Ovary (tissue), 9 donors: ENCODE measurements around the gene RASGRP1. TPM values are rescaled to one million over a fixed set of nuclear protein-coding genes. Genes with fewer than 3 reads are reported as not detected.

Experiments
- DNase-seq, 5 donors: peaks; one replicate each; pipeline ENCODE4 v3.0.0-alpha.2; 2019 to 2020
- H3K27ac ChIP-seq, 2 donors: fragments of 200-600 bp; one replicate each; pipeline versions ENCODE4 v1.5.1 to v1.8.0; 2019 to 2022
- H3K27me3 ChIP-seq: fragments of 200-600 bp; one replicate; pipeline ENCODE4 v1.8.0; 2022
- H3K36me3 ChIP-seq: fragments of 200-600 bp; sonication (generic); one replicate; pipeline ENCODE4 v1.5.1; 2019
- H3K4me1 ChIP-seq: one replicate; pipeline ENCODE4 v1.8.1; 2013; ENCODE audit warnings: mild to moderate bottlenecking, moderate library complexity; ENCODE audit not compliant: insufficient read depth
- H3K4me3 ChIP-seq: fragments of 200-600 bp; sonication (generic); one replicate; pipeline ENCODE4 v1.5.1; 2017
- H3K9me3 ChIP-seq, 2 donors: fragments of 200-600 bp in 1 of 2; sonication (generic) in 1 of 2; one replicate each; pipeline versions ENCODE4 v1.5.1 to v1.8.1; 2013 to 2019; ENCODE audit warnings: mild to moderate bottlenecking in 1 of 2, moderate library complexity in 1 of 2
- EP300 ChIP-seq: sonication (generic); formaldehyde crosslinking; IDR thresholded peaks from one replicate; pipeline ENCODE4 v1.6.1; 2017; ENCODE audit warnings: antibody characterized with exemption
- POLR2A ChIP-seq: fragments of 450-650 bp; IDR thresholded peaks from one replicate; pipeline ENCODE4 v1.6.1; 2017; ENCODE audit warnings: antibody characterized with exemption, mild to moderate bottlenecking, moderate library complexity
- WGBS, 3 donors: extraction: QIAGEN DNeasy Blood & Tissue Kit in 1 of 3; methylation state at CpG; one replicate each; pipeline versions ENCODE4 v1.1.5 to v1.1.7; 2013 to 2017; 5-methylcytosine and 5-hydroxymethylcytosine counted together
- intact Hi-C, 4 donors: fragments of 100-400 bp; cut with DNase I; formaldehyde crosslinking; loops; one replicate each; pipeline versions ENCODE4 v1.11.0 to v1.15.1; 2022 to 2023
- polyA plus RNA-seq, 2 donors: library from polyadenylated mRNA; stranded (reverse); fragments of 200-250 nt in 1 of 2; fragments of 350-450 nt in 1 of 2; fragmentation: Illumina TruSeq in 1 of 2; extraction: RNeasy Lipid Tissue Mini Kit (QIAGEN cat#74804) in 1 of 2; gene quantifications; one replicate each; pipeline ENCODE4 v1.2.3, GENCODE V29; 2013 to 2014
- total RNA-seq, 7 donors: library from RNA; depleted of rRNA in 2 of 7; stranded (reverse); fragments of >200 nt in 2 of 7; fragmentation: NEBNext Ultra II Directional in 3 of 7; extraction: Animal tissue kit (Norgen Biotek cat#: 25700) in 3 of 7; gene quantifications; one replicate each; pipeline versions ENCODE4 v1.1.0 to v1.2.4, GENCODE V29; 2016 to 2023
- TF ChIP-seq, protein P1 (sequence below), 3 donors: fragments of 450-650 bp in 2 of 3; fragments of 200-600 bp in 1 of 3; IDR thresholded peaks; one replicate each; pipeline versions ENCODE4 v1.5.1 to v1.8.0; 2016 to 2022; ENCODE audit warnings: antibody characterized with exemption in 3 of 3, mild to moderate bottlenecking in 1 of 3
- donor health status: DM: no; HTN: no; CAD: no; lungs with moderate emphysema.
- donor health status: DM: no; HTN: no; CAD: no.
- donor health status: Bipolar disorder and iron deficiency.
- donor health status: DM: yes; HTN: yes; CAD: no.
- donor health status: DM: no; HTN: no; CAD: no.
- donor health status: DM: yes; HTN: yes; CAD: no.

RASGRP1 gene
- total and polyA plus RNA-seq, 9 donors, result 0.13 to 15.5 (median 1.0) TPM

DNA sequence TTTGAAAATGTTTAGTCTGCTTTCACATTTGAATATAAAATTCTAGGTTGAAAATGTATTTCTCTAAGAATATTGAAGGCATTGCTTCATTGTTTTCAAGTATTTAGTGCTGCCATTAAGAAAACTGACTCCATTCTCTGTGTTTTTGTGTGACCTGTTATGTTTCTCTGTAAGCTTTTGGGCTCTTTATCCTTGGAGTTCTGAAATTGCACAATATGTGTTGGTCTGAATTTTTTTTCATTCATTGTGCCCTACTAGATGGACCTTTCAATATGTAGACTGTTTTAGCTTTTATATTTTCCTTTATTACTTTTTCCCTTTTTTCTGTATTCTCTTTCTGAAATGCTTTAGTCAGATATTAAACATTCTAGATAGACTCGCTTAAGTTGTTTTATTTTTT is 88.5 kb downstream of the RASGRP1 start:
- no peak overlapping the region for H3K27ac ChIP-seq
- TF ChIP-seq, protein P1, sequence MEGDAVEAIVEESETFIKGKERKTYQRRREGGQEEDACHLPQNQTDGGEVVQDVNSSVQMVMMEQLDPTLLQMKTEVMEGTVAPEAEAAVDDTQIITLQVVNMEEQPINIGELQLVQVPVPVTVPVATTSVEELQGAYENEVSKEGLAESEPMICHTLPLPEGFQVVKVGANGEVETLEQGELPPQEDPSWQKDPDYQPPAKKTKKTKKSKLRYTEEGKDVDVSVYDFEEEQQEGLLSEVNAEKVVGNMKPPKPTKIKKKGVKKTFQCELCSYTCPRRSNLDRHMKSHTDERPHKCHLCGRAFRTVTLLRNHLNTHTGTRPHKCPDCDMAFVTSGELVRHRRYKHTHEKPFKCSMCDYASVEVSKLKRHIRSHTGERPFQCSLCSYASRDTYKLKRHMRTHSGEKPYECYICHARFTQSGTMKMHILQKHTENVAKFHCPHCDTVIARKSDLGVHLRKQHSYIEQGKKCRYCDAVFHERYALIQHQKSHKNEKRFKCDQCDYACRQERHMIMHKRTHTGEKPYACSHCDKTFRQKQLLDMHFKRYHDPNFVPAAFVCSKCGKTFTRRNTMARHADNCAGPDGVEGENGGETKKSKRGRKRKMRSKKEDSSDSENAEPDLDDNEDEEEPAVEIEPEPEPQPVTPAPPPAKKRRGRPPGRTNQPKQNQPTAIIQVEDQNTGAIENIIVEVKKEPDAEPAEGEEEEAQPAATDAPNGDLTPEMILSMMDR (IDR thresholded peaks at IDR 0.05), result no peak
- TF ChIP-seq POLR2A (no peak), EP300 (no peak)
- intact Hi-C loops, result no loop called here
- no peak overlapping the region for H3K4me3 ChIP-seq
- no peaks in the 10 kb centered on the region for H3K4me1 ChIP-seq
- H3K36me3 ChIP-seq, result no peaks in the 10 kb centered on the region
- no peak for DNase-seq
- no peaks in the 10 kb centered on the region for H3K27me3 ChIP-seq
- H3K9me3 ChIP-seq, result no peaks in the 10 kb centered on the region
- WGBS, 3 donors, result 87 to 93% (median 88%) methylated on average over 1 of the region's 1 CpG

DNA sequence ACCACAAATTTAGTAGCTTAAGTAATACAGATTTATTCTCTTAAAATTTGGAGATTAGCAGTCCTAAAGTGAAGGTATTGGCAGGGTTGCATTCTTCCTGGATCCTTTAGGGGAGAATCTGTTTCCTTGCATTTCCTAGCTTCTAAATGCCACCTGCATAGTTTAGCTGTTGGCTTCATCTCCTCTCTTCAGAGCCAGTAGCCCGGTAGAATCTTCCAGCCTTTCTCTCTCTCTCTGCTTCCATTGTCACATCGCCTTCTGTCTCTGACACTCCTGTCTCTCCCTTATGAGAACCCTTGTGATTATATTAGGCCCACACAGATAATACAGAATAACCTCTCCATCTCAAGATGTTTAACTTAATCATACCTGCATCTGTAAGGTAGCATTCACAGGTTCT is 89.3 kb downstream of the RASGRP1 start:
- WGBS, 3 donors, result 92 to 93% (median 92%) methylated on average over 2 of the region's 2 CpGs
- H3K36me3 ChIP-seq, result no peaks in the 10 kb centered on the region

DNA sequence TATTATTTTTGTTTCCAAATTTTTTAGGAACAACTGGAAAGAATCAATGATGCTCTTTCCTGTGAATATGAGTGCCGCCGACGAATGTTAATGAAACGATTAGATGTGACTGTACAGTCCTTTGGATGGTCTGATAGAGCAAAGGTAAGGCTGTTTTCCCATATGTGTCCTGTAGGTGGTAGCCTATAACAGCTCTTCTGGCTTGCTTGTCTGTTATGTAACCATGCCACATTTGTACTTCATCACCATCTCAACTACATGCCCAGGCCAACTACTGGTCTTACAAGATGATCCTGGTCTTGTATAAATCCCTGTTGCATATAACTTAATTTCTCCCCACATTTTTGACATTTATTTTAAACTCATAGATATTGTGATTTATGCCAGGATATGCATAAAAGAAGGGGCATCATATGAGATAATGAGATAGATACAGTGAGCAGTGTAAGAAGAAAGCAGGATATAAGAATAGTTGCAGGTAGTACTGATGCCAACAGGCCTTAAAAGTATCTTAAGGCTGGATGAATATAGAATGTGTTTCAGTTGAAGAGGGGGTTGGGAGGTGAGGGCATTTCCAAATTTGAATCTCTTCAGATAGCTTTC is 90.4 kb downstream of the RASGRP1 start:
- Histone ChIP-seq H3K4me1 (no peaks in the 10 kb centered on the region), H3K4me3 (no peak overlapping the region), H3K27ac (no peak overlapping the region), H3K27me3 (no peaks in the 10 kb centered on the region), H3K36me3 (no peaks in the 10 kb centered on the region), H3K9me3 (no peaks in the 10 kb centered on the region)
- TF ChIP-seq, protein P1 (IDR thresholded peaks at IDR 0.05), result no peak
- no peak for TF ChIP-seq POLR2A
- TF ChIP-seq EP300, result no peak
- intact Hi-C loops, result no loop called here
- 80 to 84% (median 81%) methylated on average over 4 of the region's 4 CpGs for WGBS, 3 donors
- no peak for DNase-seq

More for the DNA sequence above, 89.3 kb downstream of the RASGRP1 start:
- no peaks in the 10 kb centered on the region for H3K27me3 ChIP-seq
- TF ChIP-seq, protein P1 (IDR thresholded peaks at IDR 0.05), result no peak
- TF ChIP-seq POLR2A (no peak), EP300 (no peak)
- no peaks in the 10 kb centered on the region for H3K4me1 ChIP-seq
- DNase-seq, result no peak
- no peak overlapping the region for H3K4me3 ChIP-seq
- no peaks in the 10 kb centered on the region for H3K9me3 ChIP-seq
- no peak overlapping the region for H3K27ac ChIP-seq
- intact Hi-C loops, result no loop called here

DNA sequence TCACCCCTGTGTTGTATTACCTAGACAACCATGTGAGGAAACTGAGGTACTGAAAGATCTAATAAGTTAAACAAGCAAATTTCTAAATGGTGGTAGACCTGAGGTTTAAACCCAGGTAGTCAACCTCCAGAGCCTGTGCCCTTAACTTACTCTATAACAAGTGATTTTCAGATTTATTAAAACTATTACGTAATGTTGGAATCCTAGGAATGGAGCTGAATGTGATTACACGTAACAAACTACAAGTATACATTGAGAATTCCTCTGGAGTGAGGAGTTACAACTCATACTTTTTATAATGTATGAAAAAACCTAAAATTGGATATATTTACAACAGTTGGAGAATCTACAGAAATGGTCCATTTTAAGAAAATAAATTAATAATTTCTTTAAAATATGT is 92.6 kb downstream of the RASGRP1 start:
- no peak for DNase-seq
- intact Hi-C loops, result no loop called here
- H3K27ac ChIP-seq, result no peak overlapping the region
- H3K4me1 ChIP-seq, result no peaks in the 10 kb centered on the region
- no peaks in the 10 kb centered on the region for H3K27me3 ChIP-seq
- TF ChIP-seq POLR2A (no peak), EP300 (no peak)
- TF ChIP-seq, protein P1 (IDR thresholded peaks at IDR 0.05), result no peak
- H3K4me3 ChIP-seq, result no peak overlapping the region
- 91 to 93% (median 92%) methylated on average over 2 of the region's 2 CpGs for WGBS, 3 donors
- no peaks in the 10 kb centered on the region for H3K36me3 ChIP-seq
- H3K9me3 ChIP-seq, result no peaks in the 10 kb centered on the region
